RWPE1 (cell line): ENCODE results near the gene CFAP65.

Experiments
- CTCF ChIA-PET: fragments of 350-600 bp; sonication (Branson Sonifier 250); formaldehyde crosslinking; extraction: SDS; loops from one replicate; lab custom pipeline; 2021; lab: Yijun Ruan, JAX
- POLR2A ChIA-PET: fragments of 400-600 bp; formaldehyde crosslinking; extraction: SDS; loops from one replicate; lab custom pipeline; 2020; ENCODE audit warnings: antibody characterized with exemption; ENCODE audit not compliant: low non-redundant PET; lab: Yijun Ruan, JAX
- DNase-seq: peaks from one replicate; pipeline ENCODE4 v3.0.0; 2012; ENCODE audit warnings: low spot score
- H3K27ac ChIP-seq: fragments of 450-650 bp; 2 replicates; pipeline ENCODE4 v1.5.1; 2017
- CTCF ChIP-seq: fragments of 450-650 bp; conservative IDR thresholded peaks from 2 replicates; pipeline ENCODE4 v1.5.1; 2017; ENCODE audit warnings: low read depth, mild to moderate bottlenecking

The CFAP65 gene

DNA sequence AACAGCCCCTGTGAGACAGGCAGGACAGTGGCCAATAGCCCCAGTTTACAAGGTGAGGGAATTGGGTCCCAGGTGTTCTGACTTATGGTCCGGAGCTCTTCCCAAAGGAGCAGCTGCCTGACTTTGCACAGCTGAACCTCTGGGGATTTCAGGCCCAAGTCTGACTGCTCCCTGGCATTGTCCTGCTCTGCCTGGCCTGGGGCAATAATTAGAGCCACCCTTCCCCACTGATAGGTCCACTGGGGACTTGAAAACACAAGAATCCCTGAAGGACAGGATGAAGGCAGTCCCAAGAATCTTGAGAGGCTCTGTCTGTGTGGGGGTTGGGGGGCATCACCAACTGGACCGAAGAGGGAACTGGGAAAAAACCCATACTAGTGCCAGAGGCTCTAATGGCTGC is 52.7 kb downstream of the CFAP65 start:
- ChIA-PET CTCF (interaction anchor here (7.7 kb wide), 1 partner anchor 9 kb away, joined by 53 read pairs; no protein-coding TSS in a partner anchor), POLR2A (no interaction called here)
- TF ChIP-seq CTCF = no peak
- H3K27ac ChIP-seq = no peak overlapping the region
- no peak for DNase-seq

- H3K27ac ChIP-seq = no peak overlapping the region
- no peak for TF ChIP-seq CTCF
- DNase-seq = no peak
- CTCF ChIA-PET = interaction anchor here (1.1 kb wide), 1 partner anchor 112 kb away, joined by 3 read pairs; no protein-coding TSS in a partner anchor
- POLR2A ChIA-PET = no interaction called here
Observed at GRCh38 chr2:218988164-218988563, 53.2 kb downstream of the CFAP65 start.

DNA sequence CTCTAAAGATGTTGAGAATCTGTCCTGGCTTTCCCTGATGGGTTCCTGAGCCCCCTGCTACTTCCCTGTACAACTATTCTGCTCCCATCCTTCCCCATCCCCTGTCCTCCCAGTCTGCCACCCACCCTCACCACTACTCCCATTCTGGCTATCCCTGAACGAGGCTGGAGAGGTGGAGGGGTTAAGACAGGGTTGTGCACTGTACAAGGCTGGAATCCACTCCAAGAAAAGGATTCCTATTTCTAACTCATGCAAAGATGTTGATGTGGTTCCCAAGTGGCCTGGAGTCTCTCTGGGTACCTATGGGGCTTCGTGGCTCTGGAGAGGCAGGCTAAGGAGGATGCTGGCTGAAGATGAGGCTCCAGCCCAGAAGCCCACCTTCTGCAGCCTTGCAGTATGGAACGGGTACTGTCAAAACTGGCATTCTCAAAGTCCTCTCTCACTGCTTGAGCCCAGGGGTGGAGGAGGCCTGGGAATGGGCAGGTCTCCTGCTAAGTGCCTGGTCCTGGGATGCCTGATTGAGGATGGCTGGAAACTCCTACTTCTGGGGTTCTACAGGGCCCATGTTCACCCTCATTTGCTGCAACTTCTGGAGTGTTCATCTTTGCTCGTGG is 55.1 kb downstream of the CFAP65 start:
- DNase-seq = no peak
- POLR2A ChIA-PET = no interaction called here
- no peak overlapping the region for H3K27ac ChIP-seq
- CTCF ChIA-PET = no interaction called here
- no peak for TF ChIP-seq CTCF

DNA sequence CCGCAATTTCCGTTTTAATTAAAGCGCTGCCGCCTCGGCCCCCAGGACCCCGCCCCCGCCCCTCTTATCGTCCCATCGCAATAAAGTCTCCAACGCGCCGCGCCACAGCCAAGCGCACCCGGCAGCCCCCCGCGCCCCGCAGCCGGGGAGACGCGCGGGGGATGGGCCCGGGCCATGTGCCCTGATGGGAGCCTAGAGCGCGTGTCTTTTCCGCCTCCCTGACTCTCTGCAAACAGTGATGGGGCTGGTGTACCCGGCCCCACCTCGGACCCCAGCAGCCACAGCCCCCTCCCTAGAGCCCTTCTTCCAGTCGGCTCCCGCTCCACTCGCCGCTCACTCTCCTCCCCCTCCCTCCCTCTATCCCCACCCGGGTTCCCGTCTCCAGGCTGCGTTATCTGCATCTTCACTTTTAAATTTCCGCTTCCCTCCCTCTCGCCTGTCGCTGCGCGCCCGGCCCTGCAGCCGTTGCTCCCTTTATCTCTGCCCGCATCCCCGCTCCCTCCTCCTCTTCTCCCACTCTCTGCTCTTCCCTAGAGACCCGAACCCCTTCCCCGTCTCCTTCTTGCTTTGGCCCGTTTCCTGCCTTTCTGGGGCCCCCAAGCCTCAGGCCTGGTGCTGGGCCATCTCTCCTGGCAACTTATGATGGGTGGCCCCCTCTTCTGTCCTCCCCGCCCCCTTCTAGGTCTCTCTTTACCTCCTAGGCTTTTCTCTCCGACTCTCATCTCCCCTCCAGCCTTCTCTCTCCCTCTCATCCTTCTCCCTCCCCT is 55.8 kb downstream of the CFAP65 start:
- ChIA-PET CTCF (no interaction called here), POLR2A (no interaction called here)
- no peak for TF ChIP-seq CTCF
- DNase-seq = no peak
- H3K27ac ChIP-seq = no peak overlapping the region

- no peak within 1 kb of the TSS for H3K27ac ChIP-seq
- CTCF ChIA-PET = interaction anchor here (0.7 kb wide), 1 partner anchor 25 kb away, joined by 3 read pairs; no protein-coding TSS in a partner anchor
- no peak for DNase-seq
- TF ChIP-seq CTCF = no peak
- POLR2A ChIA-PET = no interaction called here
Observed at GRCh38 chr2:218985021-218985324, 56.3 kb downstream of the CFAP65 start, which contains the start of gene FEV. Gene FEV (minus strand): TSS chr2:218985184. CDS start chr2:218985075, 109 bp downstream.

DNA sequence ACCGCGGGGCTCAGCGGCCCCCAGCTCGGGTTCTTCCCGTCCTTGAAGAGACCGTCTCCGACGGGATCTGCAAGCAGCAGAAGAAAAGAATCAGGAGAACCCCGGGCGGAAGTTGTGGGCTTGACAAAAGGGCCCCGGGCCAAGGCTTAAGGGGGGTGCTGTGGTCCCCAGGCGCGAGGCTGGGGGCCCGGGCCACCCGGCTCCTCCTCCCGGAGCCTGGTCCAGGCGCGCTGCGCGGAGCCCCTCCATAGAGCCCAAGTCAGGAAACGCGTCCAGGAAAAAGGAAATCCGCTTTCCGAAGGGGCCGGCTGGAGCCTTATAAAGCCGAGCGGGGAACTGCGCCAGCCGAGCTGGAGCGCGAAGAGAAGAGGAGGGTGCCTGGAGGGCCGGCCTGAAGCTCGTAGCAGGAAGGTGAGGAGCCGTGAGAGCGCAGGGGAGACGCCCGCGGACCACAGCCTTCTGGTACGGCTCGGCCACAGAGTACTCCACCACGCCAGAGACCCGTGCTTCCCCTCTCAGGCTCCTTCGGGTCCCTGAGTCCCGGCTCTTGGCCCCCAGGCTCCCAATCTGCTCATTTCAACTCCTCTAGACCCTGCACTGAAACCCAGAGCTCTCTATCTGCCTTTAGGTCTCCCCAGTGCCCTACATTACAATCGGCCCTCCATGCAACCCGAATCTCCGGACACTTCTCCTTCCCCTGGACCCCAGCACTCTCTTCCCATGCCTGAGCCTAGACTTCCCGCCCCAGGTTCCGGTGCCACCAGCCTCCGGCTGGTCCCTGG is 56.9 kb downstream of the CFAP65 start:
- TF ChIP-seq CTCF = no peak
- ChIA-PET POLR2A (no interaction called here), CTCF (interaction anchor here (0.7 to 1.1 kb wide), 2 partner anchors 24 to 107 kb away, joined by 3 read pairs; no protein-coding TSS in a partner anchor)
- no peak overlapping the region for H3K27ac ChIP-seq
- DNase-seq = no peak
